Heart left ventricle (tissue), 16 donors: Measurements from ENCODE around the gene LARP4. TPM values are rescaled to one million over a fixed set of nuclear protein-coding genes. Genes with fewer than 3 reads are reported as not detected.
A peak's percentile ranks its signal among the peaks of the same experiment; 100 is the strongest.

Experiments
- ATAC-seq, 4 donors: fragments of 200-7000 bp; cut with Tn5 transposase; one replicate each; pipeline ENCODE4 v1.9.1; 2020 to 2022; ENCODE audit warnings: moderate library complexity in 4 of 4, mild to moderate bottlenecking in 3 of 4, moderate number of reproducible peaks in 1 of 4
- DNase-seq, 5 donors: peaks; one replicate each; pipeline ENCODE4 v3.0.0-alpha.2; 2020
- H3K27ac ChIP-seq, 12 donors: fragments of 200-600 bp; sonication (generic) in 4 of 12; one replicate each; pipeline versions ENCODE4 v1.5.0 to v1.8.0; 2016 to 2022; ENCODE audit warnings: mild to moderate bottlenecking in 2 of 12
- H3K27me3 ChIP-seq, 9 donors: fragments of 200-600 bp; sonication (generic) in 2 of 9; one replicate each; pipeline versions ENCODE4 v1.5.1 to v1.8.0; 2016 to 2022; ENCODE audit warnings: mild to moderate bottlenecking in 3 of 9
- H3K36me3 ChIP-seq, 9 donors: fragments of 200-600 bp; sonication (generic) in 2 of 9; one replicate each; pipeline versions ENCODE4 v1.5.0 to v1.8.0; 2018 to 2022; ENCODE audit warnings: mild to moderate bottlenecking in 2 of 9
- H3K4me1 ChIP-seq, 12 donors: fragments of 200-600 bp; sonication (generic) in 4 of 12; one replicate each; pipeline versions ENCODE4 v1.5.0 to v1.8.0; 2016 to 2022; ENCODE audit warnings: mild to moderate bottlenecking in 3 of 12
- H3K4me3 ChIP-seq, 12 donors: fragments of 200-600 bp; sonication (generic) in 4 of 12; one replicate each; pipeline versions ENCODE4 v1.5.0 to v1.8.0; 2017 to 2022; ENCODE audit warnings: mild to moderate bottlenecking in 9 of 12, moderate library complexity in 4 of 12
- H3K9me3 ChIP-seq, 12 donors: fragments of 200-600 bp; sonication (generic) in 4 of 12; one replicate each; pipeline versions ENCODE4 v1.5.0 to v1.8.0; 2016 to 2022; ENCODE audit warnings: mild to moderate bottlenecking in 1 of 12
- POLR2A ChIP-seq, 2 donors: fragments of 450-650 bp; IDR thresholded peaks; one replicate each; pipeline ENCODE4 v1.6.1; 2017; ENCODE audit warnings: antibody characterized with exemption in 2 of 2, mild to moderate bottlenecking in 2 of 2, moderate library complexity in 2 of 2
- WGBS, 4 donors: extraction: QIAGEN DNeasy Blood & Tissue Kit in 2 of 4; methylation state at CpG; one replicate each; pipeline versions ENCODE4 v1.1.5 to v1.1.7; 2013 to 2018; 5-methylcytosine and 5-hydroxymethylcytosine counted together
- intact Hi-C, 10 donors: fragments of 100-400 bp; cut with DNase I; formaldehyde crosslinking; loops; one replicate each; pipeline versions ENCODE4 v1.11.1 to v1.14.2; 2022
- polyA plus RNA-seq, 2 donors: library from polyadenylated mRNA; stranded (reverse); fragments of 200-250 nt; gene quantifications; one replicate each; pipeline ENCODE4 v1.2.3, GENCODE V29; 2013
- total RNA-seq, 9 donors: library from RNA; depleted of rRNA in 2 of 9; stranded (reverse); fragments of >200 nt in 2 of 9; fragmentation: NEBNext Ultra II Directional in 3 of 9; extraction: Animal tissue kit (Norgen Biotek cat#: 25700) in 3 of 9; gene quantifications; one replicate each; pipeline versions ENCODE4 v1.1.0 to v1.2.4, GENCODE V29; 2016 to 2023
- TF ChIP-seq, protein P1 (sequence below), 12 donors: fragments of 200-600 bp; sonication (generic) in 4 of 12; IDR thresholded peaks; one replicate each; pipeline versions ENCODE4 v1.5.0 to v1.8.0; 2018 to 2022; ENCODE audit warnings: antibody characterized with exemption in 12 of 12, mild to moderate bottlenecking in 5 of 12
- donor health status: ischemic (EF 13 %, LVEDD 7.1; RV severe dilation, severe dysfunction).
- donor health status: healthy with polysubstance abuse.
- donor health status: DM: no; HTN: yes; CAD: no.
- donor health status: DM: no; HTN: no; CAD: no.
- donor health status: ischemic (EF 25% LVEDD 6.9; RV normal size, moderate dysfunction).
- donor health status: ischemic (EF 25% LVEDD 5.7; RV mildly dilated, moderate dysfunction).
- donor health status: healthy.
- donor health status: DM: yes; HTN: yes; CAD: no.
- donor health status: ischemic (EF 35%, LVEDD 5.7; RV mildly dilated, moderate dysfunction).
- donor health status: nonischemic (EF 11% LVEDD 7.7; RV severe dilation, severe dysfunction).
- donor health status: DM: yes; HTN: yes; CAD: no.
- donor health status: PGD.
- donor health status: ischemic (EF 29% LVEDD 5.4; RV normal size, mild dysfunction).
- donor health status: nonischemic (EF 23%, LVEDD 6.1; RV moderate dilation, normal function).

The LARP4 gene
- total and polyA plus RNA-seq, 11 donors, result 10.3 to 77.1 (median 50.9) TPM

DNA sequence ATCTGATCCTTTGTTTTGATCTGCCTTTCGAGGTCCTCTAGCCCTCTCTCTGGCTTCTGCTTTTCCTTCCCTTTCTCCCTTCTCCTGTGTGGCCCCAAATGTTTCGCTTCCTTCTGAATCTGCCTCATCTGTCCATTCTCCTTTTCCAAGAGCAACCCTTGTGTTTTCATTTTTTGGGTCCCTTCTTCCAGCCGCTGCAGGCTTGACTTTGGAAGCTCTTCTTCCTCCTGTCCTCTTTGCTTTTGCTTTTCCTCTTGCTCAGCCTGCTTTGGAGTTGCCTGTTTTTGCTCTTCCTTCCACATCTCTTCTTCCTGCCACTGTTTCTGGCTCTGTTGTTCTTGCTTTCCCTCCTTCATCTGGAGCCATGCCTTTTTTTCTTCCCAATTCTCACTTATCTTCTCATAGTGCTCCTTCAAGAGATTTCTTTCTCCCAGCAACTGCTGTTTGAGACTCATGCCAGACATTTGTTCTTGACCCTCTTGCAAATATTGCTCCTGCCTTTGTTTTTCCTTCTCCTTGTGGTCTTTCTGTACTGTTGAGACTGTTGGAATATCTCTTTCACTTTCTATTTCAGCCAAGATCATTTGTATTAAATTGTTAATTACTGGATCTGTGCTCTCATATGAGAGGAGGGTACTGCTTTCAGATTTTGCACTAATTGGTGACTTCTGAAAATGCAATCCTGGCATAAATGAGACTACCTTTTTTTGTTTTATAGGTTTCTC, 46.7 kb upstream of the LARP4 start:
- Histone ChIP-seq H3K4me3 (peak overlapping the region in 8 of 12 donors; percentile 1 to 29 (median 10)), H3K27ac (peak overlapping the region in 8 of 12 donors; percentile 13 to 79 (median 28)), H3K36me3 (no peaks in the 10 kb centered on the region), H3K9me3 (no peaks in the 10 kb centered on the region), H3K4me1 (peaks cover 0 to 17% (median 4%) of the 10 kb centered on the region in 12 donors), H3K27me3 (no peaks in the 10 kb centered on the region)
- intact Hi-C loops, result no loop called here
- TF ChIP-seq POLR2A (IDR thresholded peaks at IDR 0.05), result no peak
- TF ChIP-seq, protein P1, sequence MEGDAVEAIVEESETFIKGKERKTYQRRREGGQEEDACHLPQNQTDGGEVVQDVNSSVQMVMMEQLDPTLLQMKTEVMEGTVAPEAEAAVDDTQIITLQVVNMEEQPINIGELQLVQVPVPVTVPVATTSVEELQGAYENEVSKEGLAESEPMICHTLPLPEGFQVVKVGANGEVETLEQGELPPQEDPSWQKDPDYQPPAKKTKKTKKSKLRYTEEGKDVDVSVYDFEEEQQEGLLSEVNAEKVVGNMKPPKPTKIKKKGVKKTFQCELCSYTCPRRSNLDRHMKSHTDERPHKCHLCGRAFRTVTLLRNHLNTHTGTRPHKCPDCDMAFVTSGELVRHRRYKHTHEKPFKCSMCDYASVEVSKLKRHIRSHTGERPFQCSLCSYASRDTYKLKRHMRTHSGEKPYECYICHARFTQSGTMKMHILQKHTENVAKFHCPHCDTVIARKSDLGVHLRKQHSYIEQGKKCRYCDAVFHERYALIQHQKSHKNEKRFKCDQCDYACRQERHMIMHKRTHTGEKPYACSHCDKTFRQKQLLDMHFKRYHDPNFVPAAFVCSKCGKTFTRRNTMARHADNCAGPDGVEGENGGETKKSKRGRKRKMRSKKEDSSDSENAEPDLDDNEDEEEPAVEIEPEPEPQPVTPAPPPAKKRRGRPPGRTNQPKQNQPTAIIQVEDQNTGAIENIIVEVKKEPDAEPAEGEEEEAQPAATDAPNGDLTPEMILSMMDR (IDR thresholded peaks at IDR 0.05), result no peak
- ATAC-seq (no peak), DNase-seq (no peak)
- 84 to 94% (median 89%) methylated on average over 3 of the region's 3 CpGs for WGBS, 4 donors

DNA sequence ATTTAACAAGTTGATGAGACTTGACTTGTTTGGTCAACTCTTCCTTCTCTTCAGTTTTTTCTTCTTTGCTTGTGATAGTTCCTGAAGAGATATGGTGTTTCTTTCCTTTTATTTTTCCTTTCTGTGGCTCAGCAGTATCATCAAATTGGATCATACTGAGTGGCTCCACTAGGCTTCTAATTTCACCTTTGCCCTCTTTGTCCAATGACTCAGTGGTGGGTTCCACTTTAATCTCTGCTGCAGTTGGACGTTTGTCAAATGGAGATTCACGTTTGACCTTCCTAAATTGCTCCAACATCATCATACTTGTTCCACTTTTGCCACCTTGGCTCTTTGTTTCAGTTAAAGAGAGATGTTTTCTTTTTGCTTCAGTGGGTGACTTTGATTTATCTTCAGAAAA, 45.8 kb upstream of the LARP4 start:
- peak overlapping the region in 2 of 12 donors; percentile 28 to 79 for H3K27ac ChIP-seq
- intact Hi-C loops, result no loop called here

DNA sequence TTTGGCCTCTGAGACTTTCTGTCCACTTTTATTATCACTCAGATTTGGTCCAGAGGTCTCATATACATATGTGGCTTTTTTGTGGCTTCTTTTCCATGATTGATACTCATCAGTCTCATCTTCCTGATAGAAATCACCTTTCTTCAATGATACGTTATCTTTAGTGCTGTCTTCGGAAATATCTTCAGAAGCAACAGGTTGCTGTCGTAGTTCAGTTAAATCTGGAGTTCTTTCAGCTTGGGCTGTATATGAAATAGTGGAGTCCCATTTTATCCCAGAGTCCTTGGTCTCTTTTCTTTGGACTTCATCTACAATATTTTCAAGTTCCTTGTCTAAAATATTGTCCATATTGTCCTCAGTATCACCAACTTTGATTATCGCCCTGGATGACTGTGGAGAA, 45.3 kb upstream of the LARP4 start:
- Histone ChIP-seq H3K27ac (no peak overlapping the region), H3K4me3 (no peak overlapping the region), H3K9me3 (no peaks in the 10 kb centered on the region), H3K36me3 (no peaks in the 10 kb centered on the region), H3K4me1 (peaks cover 0 to 17% (median 4%) of the 10 kb centered on the region in 12 donors), H3K27me3 (no peaks in the 10 kb centered on the region)
- DNase-seq (no peak), ATAC-seq (no peak)
- intact Hi-C loops, result no loop called here
- TF ChIP-seq, protein P1 (IDR thresholded peaks at IDR 0.05), result no peak
- no peak for TF ChIP-seq POLR2A (IDR thresholded peaks at IDR 0.05)
- WGBS, 4 donors, result 94 to 99% (median 96%) methylated on average over 4 of the region's 4 CpGs

More for the DNA sequence above, 45.8 kb upstream of the LARP4 start:
- Histone ChIP-seq H3K36me3 (no peaks in the 10 kb centered on the region), H3K9me3 (no peaks in the 10 kb centered on the region), H3K4me1 (peaks cover 0 to 17% (median 4%) of the 10 kb centered on the region in 12 donors), H3K27me3 (no peaks in the 10 kb centered on the region), H3K4me3 (no peak overlapping the region)
- DNase-seq, result no peak
- ATAC-seq, result no peak
- no peak for TF ChIP-seq POLR2A (IDR thresholded peaks at IDR 0.05)
- TF ChIP-seq, protein P1 (IDR thresholded peaks at IDR 0.05), result no peak
- WGBS, 4 donors, result 66 to 82% (median 76%) methylated on average over 2 of the region's 2 CpGs

DNA sequence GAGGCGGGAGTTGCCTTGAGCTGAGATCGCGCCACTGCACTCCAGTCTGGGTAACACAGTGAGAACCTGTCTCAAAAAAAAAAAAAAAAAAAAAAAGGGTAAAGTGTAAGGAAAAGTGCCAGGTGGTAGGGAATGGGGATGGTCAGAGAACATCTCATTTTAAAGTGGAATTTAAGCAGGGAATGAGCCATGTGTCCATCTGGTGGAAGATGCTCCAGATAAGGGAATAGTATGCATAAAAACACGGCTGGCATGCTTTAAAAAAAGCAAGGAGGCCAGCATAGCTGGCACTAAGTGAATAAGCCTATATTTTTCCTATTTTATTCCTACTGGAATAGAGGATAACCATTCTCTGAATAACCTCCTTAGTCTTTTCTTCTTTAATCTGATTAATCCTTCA, 38.0 kb upstream of the LARP4 start:
- H3K27me3 ChIP-seq, result no peaks in the 10 kb centered on the region
- H3K27ac ChIP-seq, result no peak overlapping the region
- ATAC-seq (no peak), DNase-seq (no peak)
- no peaks in the 10 kb centered on the region for H3K9me3 ChIP-seq
- no peak for TF ChIP-seq POLR2A (IDR thresholded peaks at IDR 0.05)
- TF ChIP-seq, protein P1 (IDR thresholded peaks at IDR 0.05), result no peak
- intact Hi-C loops, result no loop called here
- H3K4me3 ChIP-seq, result no peak overlapping the region
- WGBS, 4 donors, result 92 to 97% (median 93%) methylated on average over 4 of the region's 4 CpGs
- no peaks in the 10 kb centered on the region for H3K4me1 ChIP-seq
- no peaks in the 10 kb centered on the region for H3K36me3 ChIP-seq
